H4 (cell line): Measurements from ENCODE around the gene CPNE2. TPM values are rescaled to one million over a fixed set of nuclear protein-coding genes. Genes with fewer than 3 reads are reported as not detected.
"Not testable (repeated sequence)": the region's sequence is repeated elsewhere in the genome, so short reads cannot be mapped to it uniquely, and the experiment has no call there.

Experiments used
- DNase-seq: peaks from one replicate; pipeline ENCODE4 v3.0.0-alpha.2; 2015; ENCODE audit warnings: low spot score
- total RNA-seq: library from RNA; depleted of rRNA; stranded (reverse); fragments of >200 nt; shearing (Covaris generic); gene quantifications from 2 replicates; pipeline ENCODE4 v1.2.3, GENCODE V29; 2014

CPNE2 gene
- total RNA-seq, 1 experiment from 2014 or later, result 39.2 TPM

DNA sequence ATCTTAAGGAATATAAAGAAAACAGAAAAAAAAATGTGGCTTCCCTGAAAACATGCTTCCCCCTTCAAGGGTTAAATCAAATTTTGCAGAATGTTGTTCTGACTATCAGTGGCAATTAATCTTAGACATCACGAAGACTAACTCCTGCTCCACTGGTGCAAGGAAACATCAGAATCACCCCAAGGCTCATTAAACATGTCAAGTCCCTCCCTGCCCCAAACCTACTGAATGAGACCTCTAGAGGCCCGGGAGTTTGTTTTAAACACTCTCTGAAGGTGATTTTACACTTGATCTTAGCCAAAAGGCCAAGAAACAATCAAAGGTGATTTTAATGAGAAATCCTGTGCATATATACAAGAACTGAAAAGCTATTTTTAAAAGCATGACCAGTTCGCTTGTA, 75.2 kb downstream of the CPNE2 start:
- no peak for DNase-seq

DNA sequence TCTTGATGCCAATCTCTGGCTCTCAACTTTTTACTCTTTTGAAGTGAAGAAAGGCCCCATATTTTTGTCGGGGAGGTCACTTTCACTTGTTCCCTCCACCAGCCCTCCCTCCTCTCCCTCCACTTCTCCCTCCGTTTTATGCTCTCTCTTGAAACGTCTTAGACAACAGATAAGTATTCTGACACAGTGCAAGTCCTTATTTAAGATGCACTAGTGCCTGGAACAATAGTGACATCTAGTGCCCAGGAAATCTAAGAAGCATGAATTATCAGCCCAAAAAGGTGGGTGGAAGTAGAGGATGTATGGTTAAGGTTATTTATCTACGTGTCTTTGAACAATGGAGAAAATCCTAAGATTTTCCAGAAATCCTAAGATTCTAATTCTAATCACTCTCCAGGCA, 75.6 kb downstream of the CPNE2 start:
- peak; percentile 43 for DNase-seq

DNA sequence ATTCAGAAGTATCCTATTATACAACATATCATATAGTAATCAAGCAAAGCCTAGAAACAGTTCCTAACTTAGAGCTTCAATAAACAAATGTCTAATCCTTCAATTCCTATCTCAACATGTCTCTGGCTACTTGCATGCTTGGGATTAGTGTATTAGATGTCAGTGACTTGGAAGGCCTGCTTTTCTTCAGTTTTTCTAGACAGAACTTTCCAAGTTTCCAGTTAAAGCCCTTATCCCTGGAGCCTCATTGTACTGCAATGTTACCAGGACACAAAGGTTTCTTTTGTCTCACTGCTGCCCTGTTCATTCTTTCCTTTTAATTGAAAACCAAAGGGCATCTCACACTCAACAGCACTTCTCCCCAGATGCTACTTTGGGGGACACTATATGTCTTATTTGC, 76.9 kb downstream of the CPNE2 start:
- DNase-seq, result no peak

DNA sequence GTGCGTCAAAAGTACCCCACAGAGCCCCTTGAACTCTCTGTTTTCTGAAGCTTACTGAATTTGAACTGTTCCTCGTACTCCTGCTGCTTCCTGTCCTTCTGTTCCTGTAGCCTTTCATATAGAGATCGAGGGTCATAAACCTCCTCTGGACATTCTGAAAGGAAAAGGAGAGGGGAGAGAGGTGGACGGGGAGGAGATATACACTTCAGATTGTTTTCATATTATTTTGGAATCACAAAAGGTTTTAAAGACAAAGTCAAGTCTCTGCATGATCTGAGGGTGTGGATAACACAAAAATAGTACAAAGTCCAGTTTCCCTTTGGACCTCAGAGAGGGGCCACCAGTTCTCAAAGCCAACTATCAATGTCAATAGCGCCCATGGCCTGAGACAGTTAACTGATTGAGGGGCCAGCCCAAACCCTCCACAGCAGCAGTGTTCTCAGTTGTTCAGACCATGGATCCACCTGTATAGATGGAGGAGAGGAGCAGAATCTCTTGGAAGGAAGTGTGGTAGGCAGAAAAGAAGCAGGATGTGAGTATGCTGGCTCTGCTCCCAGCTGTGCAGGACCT, 80.4 kb downstream of the CPNE2 start:
- no peak for DNase-seq

DNA sequence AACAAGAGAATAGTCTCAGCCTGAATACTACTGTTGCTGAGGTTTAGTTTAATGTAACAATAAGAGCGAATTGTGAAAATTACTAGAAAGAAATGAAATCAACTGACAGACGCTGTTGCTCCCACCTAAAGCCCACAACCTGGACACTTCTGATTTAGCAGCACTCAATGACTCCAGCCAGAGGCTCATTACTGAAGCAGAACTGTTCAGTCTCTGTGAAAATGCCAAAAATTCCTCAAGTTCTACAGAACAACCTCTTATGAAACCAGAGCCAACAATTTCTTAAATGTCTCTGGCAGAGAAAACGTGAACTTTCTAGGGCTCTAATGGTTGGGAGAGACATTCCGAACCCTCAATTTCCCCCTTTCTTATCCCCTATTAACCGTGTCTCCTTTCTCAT, 83.5 kb downstream of the CPNE2 start:
- no peak for DNase-seq

DNA sequence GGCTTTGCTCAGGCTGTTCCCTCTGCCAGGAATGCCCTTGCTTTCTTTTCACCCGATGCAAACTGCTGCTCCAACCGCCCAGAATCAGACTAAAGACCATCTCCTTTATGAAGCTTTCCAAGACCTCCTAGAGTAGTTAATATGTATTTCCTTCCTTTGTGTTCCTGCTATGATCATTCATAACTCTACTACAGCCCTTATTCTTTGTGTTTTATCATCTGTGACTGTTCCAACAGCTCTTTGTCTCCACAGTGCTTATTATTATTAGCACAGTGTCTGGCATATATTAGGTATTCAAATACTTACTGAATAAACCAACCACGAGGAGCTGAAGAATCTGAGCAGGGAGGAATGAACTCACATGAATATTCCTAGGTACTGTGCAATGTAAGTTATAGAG, 85.8 kb downstream of the CPNE2 start:
- DNase-seq, result no peak

DNA sequence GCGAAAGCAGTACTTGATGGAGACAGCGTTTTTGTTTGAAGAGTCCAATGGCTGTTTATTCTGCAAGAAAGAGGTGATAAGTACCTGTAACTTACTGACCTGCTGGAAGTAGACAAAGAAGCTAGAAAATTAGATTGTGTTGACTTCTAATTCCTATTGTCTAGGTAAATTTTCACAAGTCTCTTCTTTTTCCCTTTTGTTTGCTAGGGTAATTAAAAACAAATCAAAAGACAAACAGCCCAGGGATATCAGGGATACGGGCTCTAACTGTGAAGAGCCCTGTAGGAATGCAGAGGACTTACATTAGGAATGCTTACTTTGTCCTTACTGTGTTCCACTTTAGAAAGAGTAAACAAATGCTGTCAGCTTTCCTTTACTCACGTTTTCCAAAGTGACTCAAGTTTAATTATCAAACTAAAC, 86.4 kb downstream of the CPNE2 start:
- no peak for DNase-seq

DNA sequence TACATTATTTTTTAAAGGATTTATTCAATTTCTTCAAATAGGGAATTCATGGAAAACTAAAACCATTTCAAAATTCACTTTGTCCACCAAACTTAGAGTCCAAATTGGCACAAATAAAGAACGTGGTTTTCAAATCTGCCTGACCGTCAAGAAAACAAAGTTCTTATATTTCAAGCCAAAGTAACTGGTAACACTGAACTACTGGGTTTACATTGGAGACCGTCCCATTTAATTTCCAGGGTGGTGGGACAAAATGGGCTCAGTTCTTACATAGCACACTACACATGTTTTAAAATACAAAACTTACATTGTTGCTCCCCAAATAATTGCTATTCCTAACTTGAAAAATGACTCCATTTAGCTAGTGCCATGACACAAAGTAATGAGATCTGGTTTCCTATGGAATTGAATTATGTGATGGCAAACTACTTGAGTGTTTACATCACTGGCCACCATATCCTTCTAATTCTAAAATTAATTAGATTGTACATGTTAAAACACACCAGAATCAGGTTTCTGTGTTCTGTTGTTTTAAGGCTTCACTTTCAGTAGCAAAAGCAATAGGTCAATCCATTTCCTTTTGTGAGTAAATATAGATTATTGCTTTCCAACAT, 86.9 kb downstream of the CPNE2 start:
- DNase-seq, result no peak

DNA sequence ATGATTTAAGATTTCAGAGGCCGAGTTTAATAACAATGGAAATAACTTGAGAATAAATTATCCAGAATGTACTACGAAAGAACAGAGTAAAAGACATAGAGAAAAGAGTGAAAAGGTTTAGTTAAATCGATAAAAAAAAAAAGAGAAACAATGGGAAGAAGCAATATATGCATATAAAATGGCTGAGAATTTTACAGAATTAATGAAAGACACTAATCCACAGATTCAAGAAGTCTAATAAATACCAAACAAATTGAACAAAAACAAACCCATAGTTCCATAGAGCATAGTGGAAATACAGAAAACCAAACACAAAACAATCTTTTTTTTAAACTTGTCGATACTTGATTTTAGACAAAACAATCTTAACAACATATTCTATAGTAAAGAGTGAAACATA, 91.7 kb downstream of the CPNE2 start:
- no peak for DNase-seq

DNA sequence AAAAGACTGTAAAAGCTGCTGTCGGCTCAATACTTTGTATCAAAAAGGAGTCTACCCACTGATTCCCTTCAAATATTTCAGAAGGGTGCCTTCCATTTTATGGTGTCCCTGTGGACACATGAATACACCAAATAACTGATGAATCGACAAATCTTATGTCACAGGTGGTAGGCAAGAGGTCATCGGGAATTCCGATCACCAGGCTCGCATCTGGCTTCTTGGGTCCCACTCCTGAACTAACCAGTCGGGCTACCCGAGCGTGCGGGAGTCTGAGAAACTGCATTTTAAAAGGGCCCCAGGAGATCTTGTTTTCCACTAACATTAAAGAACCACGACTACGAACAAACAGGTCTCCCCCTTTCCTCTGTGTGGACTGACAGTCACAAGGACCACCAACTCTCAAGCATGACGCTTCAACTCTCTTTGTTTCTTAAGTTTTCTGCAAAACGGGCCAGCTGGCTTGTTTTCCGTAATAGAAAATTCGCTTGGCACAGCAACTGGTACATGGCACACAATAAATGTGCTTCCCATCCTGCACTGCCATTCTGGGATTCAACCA, 92.6 kb downstream of the CPNE2 start:
- DNase-seq, result no peak

DNA sequence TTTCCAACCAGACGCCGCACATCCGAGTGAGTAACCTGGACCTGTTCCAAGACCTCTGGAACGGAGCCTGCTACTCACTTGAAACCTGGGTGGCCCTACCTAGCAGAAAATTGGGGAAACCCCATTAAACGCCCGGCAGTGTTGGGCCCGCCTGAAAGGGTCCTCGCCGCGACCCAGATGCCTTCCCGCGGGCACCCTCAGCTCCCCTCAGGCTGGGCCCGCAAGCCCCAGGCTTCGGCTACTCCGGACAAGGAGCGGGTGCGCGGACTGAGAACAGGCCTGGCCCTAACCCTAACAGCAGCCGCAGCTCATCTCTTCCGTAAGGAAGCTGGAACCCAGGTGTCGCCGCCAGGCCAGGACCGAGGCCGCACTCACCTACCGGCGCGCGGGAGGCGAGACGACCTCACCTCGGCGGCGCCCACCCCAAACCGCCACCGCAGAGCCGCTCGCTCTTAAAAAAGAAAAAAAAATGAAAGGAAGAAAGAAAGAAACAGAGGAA, 93.1 kb downstream of the CPNE2 start:
- peak; percentile 44 for DNase-seq

DNA sequence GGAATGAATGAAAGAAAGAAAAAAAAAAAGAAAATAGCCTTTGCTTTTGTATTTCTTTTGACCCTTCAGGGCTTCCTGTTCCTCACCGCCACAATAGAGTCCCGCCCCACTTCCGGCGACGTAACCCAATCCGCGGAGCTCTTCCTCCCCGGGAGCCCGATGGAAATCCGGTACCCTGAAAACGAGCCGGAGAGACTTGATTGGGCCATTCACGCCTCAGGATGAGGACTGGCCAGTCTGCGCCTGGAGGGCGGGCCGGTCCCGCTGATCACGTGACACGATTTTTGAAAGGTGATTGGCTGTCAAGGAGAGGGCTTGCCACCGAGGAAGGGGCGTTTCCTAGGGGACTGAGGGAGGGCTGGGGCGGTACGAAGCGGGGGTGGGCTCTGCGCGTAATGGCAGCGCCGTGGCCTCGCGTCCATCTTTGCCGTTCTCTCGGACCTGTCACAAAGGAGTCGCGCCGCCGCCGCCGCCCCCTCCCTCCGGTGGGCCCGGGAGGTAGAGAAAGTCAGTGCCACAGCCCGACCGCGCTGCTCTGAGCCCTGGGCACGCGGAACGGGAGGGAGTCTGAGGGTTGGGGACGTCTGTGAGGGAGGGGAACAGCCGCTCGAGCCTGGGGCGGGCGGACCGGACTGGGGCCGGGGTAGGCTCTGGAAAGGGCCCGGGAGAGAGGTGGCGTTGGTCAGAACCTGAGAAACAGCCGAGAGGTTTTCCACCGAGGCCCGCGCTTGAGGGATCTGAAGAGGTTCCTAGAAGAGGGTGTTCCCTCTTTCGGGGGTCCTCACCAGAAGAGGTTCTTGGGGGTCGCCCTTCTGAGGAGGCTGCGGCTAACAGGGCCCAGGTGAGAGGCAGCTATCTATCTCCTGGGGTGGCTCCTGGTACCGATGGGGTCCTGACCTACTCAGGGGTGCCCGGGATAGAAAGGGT, 93.8 kb downstream of the CPNE2 start, which contains the start of the genes PSME3IP1 and RSPRY1:
TSS of gene PSME3IP1 (minus strand) at position 95 of the 927 bp plus-strand sequence. CDS start 12,185 bp downstream, outside the sequence.
TSS of gene RSPRY1 (plus strand) at position 385 of the 927 bp plus-strand sequence. CDS start 18,330 bp downstream, outside the sequence.
- DNase-seq, result peak; percentile 99

DNA sequence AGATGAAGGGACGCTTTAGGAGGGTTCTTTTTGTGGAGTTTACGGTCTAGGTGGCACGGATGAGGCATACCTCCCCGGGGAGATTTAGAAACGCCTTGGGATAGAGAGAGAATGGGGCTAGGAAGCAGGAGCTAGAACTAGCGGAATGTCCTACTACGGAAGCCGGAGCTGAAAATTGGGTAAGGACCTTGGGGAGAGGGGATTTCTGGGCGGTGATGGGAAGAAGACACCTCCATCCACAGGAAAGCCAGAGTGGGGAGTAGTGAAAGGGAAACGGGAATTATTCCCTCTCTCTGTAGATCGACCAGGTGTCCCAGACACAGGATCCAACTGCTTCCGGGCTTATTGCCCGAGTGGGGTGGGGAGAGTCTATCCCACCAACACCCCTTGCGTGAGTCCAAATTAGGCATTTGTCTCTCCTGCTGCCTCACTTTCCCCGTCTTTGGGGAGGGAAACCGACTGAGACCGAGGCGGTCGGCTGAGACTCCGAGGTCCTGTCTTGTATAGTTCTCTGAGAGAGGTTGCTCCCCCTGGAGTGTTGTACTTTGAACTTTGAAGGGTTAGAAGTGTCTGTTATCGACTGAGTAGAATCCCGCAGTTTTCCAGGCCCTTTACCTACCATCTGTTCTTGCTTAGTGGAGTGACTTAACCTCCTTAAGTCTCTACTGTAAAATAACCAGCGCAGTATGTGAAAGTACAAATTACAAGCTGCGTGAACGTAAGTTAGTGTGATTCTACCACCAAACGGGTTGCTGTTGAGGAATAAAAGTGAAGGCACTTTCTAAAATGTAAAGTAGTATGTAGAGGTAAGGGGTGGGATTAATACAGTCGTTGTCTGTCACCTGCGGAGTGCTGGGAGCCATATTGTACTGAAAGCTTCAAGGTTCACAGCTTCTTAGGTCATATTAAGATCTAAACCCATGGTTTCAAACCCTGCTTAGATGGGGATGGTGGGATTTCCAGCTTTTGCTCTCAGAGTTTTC, 94.8 kb downstream of the CPNE2 start:
- DNase-seq, result no peak

DNA sequence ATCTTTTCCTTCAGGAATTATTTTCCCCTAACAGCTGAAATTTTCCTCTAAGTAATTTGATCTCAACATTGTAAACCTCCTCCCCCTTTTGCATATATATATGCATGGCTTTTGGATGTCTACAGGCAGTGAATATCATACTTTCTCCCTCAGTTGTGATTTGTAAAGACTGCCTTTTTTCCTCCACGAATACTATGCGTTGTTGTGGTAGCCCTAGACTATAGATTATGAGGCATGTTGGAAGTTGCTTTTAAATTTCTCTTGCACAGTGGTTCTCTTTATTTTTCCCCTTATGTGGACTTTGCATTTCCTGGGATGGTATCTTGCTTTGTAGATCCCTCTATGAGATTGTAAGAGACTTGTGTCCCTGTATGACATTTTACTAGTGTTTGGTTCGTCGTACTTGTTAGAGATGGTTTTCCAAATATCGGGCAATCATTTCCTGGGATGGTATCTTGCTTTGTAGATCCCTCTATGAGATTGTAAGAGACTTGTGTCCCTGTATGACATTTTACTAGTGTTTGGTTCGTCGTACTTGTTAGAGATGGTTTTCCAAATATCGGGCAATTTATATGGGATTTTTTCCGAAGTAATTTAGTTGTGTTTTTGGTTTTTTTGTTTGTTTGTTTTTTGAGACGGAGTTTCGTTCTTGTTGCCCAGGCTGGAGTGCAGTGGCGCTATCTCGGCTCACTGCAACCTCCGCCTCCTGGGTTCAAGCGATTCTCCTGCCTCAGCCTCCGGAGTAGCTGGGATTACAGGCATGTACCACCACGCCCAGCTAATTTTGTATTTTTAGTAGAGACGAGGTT, 95.7 kb downstream of the CPNE2 start:
- not testable (repeated sequence) for DNase-seq

DNA sequence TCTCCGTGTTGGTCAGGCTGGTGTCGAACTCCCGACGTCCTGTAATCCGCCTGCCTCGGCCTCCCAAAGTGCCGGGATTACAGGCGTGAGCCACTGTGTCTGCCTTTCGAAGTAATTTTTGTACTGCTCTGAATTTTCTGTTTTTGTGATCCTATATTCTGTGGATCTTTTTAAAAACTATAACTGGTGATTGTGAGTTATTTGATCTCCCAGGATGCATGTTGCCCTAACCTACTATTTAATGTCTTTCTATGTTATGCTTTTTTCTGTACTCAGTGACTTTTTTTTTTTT, 96.3 kb downstream of the CPNE2 start:
- DNase-seq, result no peak

DNA sequence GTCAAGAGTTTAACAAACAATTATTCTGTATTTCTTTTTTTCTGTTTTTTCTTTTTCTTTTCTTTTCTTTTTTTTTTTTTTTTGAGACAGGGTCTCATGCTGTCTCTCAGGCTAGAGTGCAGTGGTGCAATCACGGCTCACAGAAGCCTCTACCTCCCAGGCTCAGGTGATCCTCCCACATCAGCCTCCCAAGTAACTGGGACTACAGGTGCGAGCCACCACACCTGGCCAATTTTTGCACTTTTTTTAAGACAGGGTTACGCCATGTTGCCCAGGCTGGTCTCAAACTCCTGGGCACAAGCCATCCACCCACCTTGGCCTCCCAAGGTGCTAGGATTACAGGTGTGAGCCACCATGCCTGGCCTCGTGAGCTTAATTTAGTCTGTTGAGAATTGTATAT, 97.1 kb downstream of the CPNE2 start:
- DNase-seq, result not testable (repeated sequence)

DNA sequence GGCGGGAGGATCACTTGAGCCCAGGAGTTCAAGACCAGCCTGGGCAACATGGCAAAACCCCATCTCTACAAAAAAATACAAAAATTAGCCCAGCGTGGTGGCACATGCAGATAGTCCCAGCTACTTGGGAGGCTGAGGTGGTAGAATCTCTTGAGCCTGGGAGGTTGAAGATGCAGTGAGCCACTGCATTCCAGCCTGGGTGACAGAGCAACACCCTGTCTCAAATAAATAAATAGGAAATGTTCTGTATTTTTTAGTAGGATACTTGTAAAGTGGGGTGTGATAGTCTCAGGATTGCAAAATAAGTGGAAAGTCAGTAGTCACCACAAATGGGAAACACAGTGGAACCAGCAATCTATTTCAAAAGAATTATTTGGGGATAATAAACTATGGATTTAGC, 97.8 kb downstream of the CPNE2 start:
- no peak for DNase-seq

DNA sequence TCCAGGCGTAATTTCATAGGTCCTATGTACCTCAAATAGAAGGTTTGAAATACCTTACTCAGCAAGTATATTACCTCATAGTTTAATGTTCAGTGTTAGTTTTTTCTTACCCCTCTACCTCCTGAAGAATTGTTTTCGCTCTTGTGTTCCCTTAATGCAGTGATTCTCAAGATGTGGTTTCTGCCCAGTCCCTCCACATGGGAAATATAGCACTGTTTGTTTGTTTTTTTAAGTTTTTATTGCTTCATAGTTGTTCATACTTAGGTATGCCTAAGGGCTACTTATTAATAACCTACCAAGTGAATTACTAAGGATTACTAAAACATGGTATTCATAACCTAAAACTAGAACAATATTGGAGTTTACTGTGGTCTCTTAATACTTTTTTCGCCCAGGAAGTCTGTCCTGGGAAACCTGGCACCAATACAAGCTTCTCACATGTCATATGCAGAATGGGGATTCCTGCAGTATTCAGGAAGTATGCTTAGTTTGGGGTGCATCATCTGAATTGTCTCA, 98.7 kb downstream of the CPNE2 start:
- DNase-seq, result peak; percentile 32

DNA sequence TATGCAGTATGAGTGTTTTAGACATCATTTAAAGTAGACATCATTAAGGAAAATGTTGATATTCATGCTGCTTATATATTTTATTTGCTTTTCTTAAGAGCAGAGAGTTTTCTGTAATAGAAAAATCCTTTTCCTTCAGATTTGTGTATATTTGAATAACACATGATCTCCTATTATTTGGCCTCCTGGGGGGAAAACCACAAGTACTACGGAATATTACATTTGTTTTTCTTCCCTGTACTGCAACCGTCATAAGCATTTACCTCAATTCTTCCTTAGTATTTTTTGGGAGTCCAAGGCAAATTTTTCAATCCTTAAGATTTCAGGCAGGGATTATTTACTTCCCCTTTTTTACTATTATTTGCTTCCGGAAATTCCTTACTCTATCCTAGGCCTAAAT, 99.8 kb downstream of the CPNE2 start:
- no peak for DNase-seq
